HPDE6-E6E7 (cell line): ENCODE results near the gene IL1B.

ENCODE experiments used
- DNase-seq: peaks from one replicate; pipeline ENCODE4 v3.0.0; 2011; ENCODE audit warnings: missing footprints; ENCODE audit errors: extremely low spot score

The IL1B gene

GRCh38 chr2:112807233-112807807, 29.3 kb downstream of the IL1B start:
- DNase-seq = no peak

- DNase-seq = peak; percentile 81
These were observed 31.0 kb downstream of the IL1B start for GRCh38 chr2:112805542-112805941.

GRCh38 chr2:112803691-112804521, 32.7 kb downstream of the IL1B start:
- DNase-seq = peak; percentile 86

GRCh38 chr2:112800881-112801583, 35.5 kb downstream of the IL1B start:
- no peak for DNase-seq

GRCh38 chr2:112798979-112799975, 37.3 kb downstream of the IL1B start:
- DNase-seq = no peak

- DNase-seq = no peak
These were observed 40.1 kb downstream of the IL1B start for GRCh38 chr2:112796486-112796885.

- DNase-seq = peak; percentile 79
These were observed 40.8 kb downstream of the IL1B start for GRCh38 chr2:112795774-112796173.

- DNase-seq = no peak
These were observed 41.7 kb downstream of the IL1B start for GRCh38 chr2:112794841-112795240.

- peak; percentile 74 for DNase-seq
These were observed 42.3 kb downstream of the IL1B start for GRCh38 chr2:112794131-112794733.

- no peak for DNase-seq
These were observed 43.1 kb downstream of the IL1B start for GRCh38 chr2:112793449-112793978.

- no peak for DNase-seq
These were observed 44.2 kb downstream of the IL1B start for GRCh38 chr2:112792419-112792818.

- DNase-seq = no peak
These were observed 44.8 kb downstream of the IL1B start for GRCh38 chr2:112791693-112792230.

- no peak for DNase-seq
These were observed 45.6 kb downstream of the IL1B start for GRCh38 chr2:112791019-112791418.

GRCh38 chr2:112790305-112790704, 46.3 kb downstream of the IL1B start:
- DNase-seq = no peak

GRCh38 chr2:112789186-112789585, 47.4 kb downstream of the IL1B start:
- DNase-seq = no peak

GRCh38 chr2:112788653-112789052, 47.9 kb downstream of the IL1B start:
- DNase-seq = no peak

GRCh38 chr2:112787729-112788393, 48.7 kb downstream of the IL1B start:
- DNase-seq = no peak

- no peak for DNase-seq
These were observed 49.3 kb downstream of the IL1B start for GRCh38 chr2:112787294-112787693.

GRCh38 chr2:112784199-112785189, 52.1 kb downstream of the IL1B start, which contains the start of gene IL1A:
Gene IL1A, minus strand, starts transcription at chr2:112784493. Its CDS starts 723 bp downstream, at chr2:112783770.
- DNase-seq = peak; percentile 84
